T-helper 2 cell treated with Interferon-gamma antibody and Interleukin-4, amounts not matched to agents 5 μg/mL and 100 μg/mL, for 36 hours (primary cell): ENCODE measurements around the gene CYP8B1.
"Not testable (repeated sequence)": the region's sequence is repeated elsewhere in the genome, so short reads cannot be mapped to it uniquely, and the experiment has no call there.

Source experiments
- DNase-seq: peaks from one replicate; pipeline ENCODE4 v3.0.0; 2021; ENCODE audit warnings: low spot score
- H3K27ac Mint-ChIP-seq: one replicate; pipeline ENCODE4 v1.8.0; 2021; ENCODE audit warnings: mild to moderate bottlenecking, mixed read lengths
- H3K27me3 Mint-ChIP-seq: one replicate; pipeline ENCODE4 v1.8.0; 2021; ENCODE audit warnings: low read depth, mixed read lengths
- H3K36me3 Mint-ChIP-seq: one replicate; pipeline ENCODE4 v1.8.0; 2021; ENCODE audit warnings: low read depth, mixed read lengths
- H3K4me1 Mint-ChIP-seq: one replicate; pipeline ENCODE4 v1.8.0; 2021; ENCODE audit warnings: low read depth, mixed read lengths
- H3K4me3 Mint-ChIP-seq: one replicate; pipeline ENCODE4 v1.8.0; 2022; ENCODE audit warnings: mild to moderate bottlenecking, moderate library complexity, mixed read lengths
- H3K9me3 Mint-ChIP-seq: one replicate; pipeline ENCODE4 v1.8.0; 2021; ENCODE audit warnings: mixed read lengths

Gene CYP8B1

GRCh38 chr3:42898896-42899675 is 23.4 kb upstream of the CYP8B1 start:
- Mint-ChIP-seq H3K36me3 (peaks cover 2% of the 10 kb centered on the region), H3K4me3 (no peak overlapping the region), H3K9me3 (peaks cover 24% of the 10 kb centered on the region), H3K4me1 (peaks cover 21% of the 10 kb centered on the region), H3K27ac (no peak overlapping the region), H3K27me3 (peaks cover 2% of the 10 kb centered on the region)
- DNase-seq: no peak

- peaks cover 2% of the 10 kb centered on the region for H3K27me3 Mint-ChIP-seq
- H3K4me1 Mint-ChIP-seq: peaks cover 13% of the 10 kb centered on the region
- no peak overlapping the region for H3K27ac Mint-ChIP-seq
- no peak overlapping the region for H3K4me3 Mint-ChIP-seq
- no peak for DNase-seq
- H3K9me3 Mint-ChIP-seq: peaks cover 5% of the 10 kb centered on the region
- peaks cover under 1% of the 10 kb centered on the region for H3K36me3 Mint-ChIP-seq
These were observed 19.8 kb upstream of the CYP8B1 start for GRCh38 chr3:42895580-42895868.

- peak overlapping the region; percentile 58 for H3K27ac Mint-ChIP-seq
- no peaks in the 10 kb centered on the region for H3K36me3 Mint-ChIP-seq
- H3K4me1 Mint-ChIP-seq: peaks cover 13% of the 10 kb centered on the region
- no peak for DNase-seq
- peaks cover 2% of the 10 kb centered on the region for H3K27me3 Mint-ChIP-seq
- peaks cover 2% of the 10 kb centered on the region for H3K9me3 Mint-ChIP-seq
- no peak overlapping the region for H3K4me3 Mint-ChIP-seq
These were observed 19.3 kb upstream of the CYP8B1 start for GRCh38 chr3:42894698-42895579.

- Mint-ChIP-seq H3K9me3 (no peaks in the 10 kb centered on the region), H3K36me3 (no peaks in the 10 kb centered on the region), H3K4me3 (no peak overlapping the region), H3K27ac (no peak overlapping the region), H3K27me3 (peaks cover 7% of the 10 kb centered on the region), H3K4me1 (peaks cover 13% of the 10 kb centered on the region)
- no peak for DNase-seq
These were observed 17.1 kb upstream of the CYP8B1 start for GRCh38 chr3:42892807-42893206.

GRCh38 chr3:42892169-42892568 is 16.5 kb upstream of the CYP8B1 start:
- Mint-ChIP-seq H3K27me3 (peaks cover 7% of the 10 kb centered on the region), H3K4me3 (no peak overlapping the region), H3K4me1 (peaks cover 13% of the 10 kb centered on the region), H3K27ac (no peak overlapping the region), H3K9me3 (no peaks in the 10 kb centered on the region), H3K36me3 (no peaks in the 10 kb centered on the region)
- no peak for DNase-seq

- DNase-seq: no peak
- H3K4me3 Mint-ChIP-seq: no peak overlapping the region
- H3K27me3 Mint-ChIP-seq: peaks cover 7% of the 10 kb centered on the region
- no peak overlapping the region for H3K27ac Mint-ChIP-seq
- H3K36me3 Mint-ChIP-seq: no peaks in the 10 kb centered on the region
- peaks cover 13% of the 10 kb centered on the region for H3K4me1 Mint-ChIP-seq
- no peaks in the 10 kb centered on the region for H3K9me3 Mint-ChIP-seq
These were observed 15.4 kb upstream of the CYP8B1 start for GRCh38 chr3:42891042-42891441.

GRCh38 chr3:42887084-42887483 is 11.4 kb upstream of the CYP8B1 start:
- Mint-ChIP-seq H3K36me3 (no peaks in the 10 kb centered on the region), H3K27ac (no peak overlapping the region), H3K9me3 (no peaks in the 10 kb centered on the region), H3K4me3 (no peak overlapping the region), H3K27me3 (peaks cover 11% of the 10 kb centered on the region), H3K4me1 (peaks cover 6% of the 10 kb centered on the region)
- DNase-seq: no peak

DNA sequence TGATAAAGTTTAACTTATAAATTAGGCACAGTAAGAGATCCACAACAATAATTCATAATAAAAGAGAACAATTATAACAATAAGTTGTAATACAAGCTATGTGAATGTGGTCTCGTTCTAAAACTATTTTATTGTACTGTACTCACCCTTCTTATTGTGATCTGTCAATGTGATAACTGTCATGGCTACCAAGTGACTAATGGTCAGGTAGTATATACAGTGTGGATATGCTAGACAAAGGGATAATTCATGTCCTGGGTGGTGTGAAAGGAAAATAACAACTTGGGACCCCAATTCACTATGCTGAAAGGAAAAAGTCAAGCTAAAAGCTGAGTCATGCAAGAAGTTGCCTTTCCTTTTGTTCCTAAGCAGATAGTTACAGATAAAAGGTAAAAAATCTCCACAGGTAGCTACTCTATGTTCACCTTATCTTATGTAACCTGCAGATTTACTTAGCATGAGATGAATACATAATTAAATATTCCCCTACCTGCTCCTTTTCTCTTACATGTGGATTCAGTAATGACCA is 10.7 kb upstream of the CYP8B1 start:
- Mint-ChIP-seq H3K36me3 (no peaks in the 10 kb centered on the region), H3K27ac (no peak overlapping the region)

GRCh38 chr3:42884324-42884723 is 8.6 kb upstream of the CYP8B1 start:
- H3K4me3 Mint-ChIP-seq: no peak overlapping the region
- no peak for DNase-seq
- no peak overlapping the region for H3K27ac Mint-ChIP-seq
- peaks cover 13% of the 10 kb centered on the region for H3K27me3 Mint-ChIP-seq
- no peaks in the 10 kb centered on the region for H3K9me3 Mint-ChIP-seq
- H3K36me3 Mint-ChIP-seq: no peaks in the 10 kb centered on the region
- peaks cover 15% of the 10 kb centered on the region for H3K4me1 Mint-ChIP-seq

More for the DNA sequence above, 10.7 kb upstream of the CYP8B1 start:
- DNase-seq: no peak
- H3K4me3 Mint-ChIP-seq: no peak overlapping the region
- no peaks in the 10 kb centered on the region for H3K9me3 Mint-ChIP-seq
- H3K4me1 Mint-ChIP-seq: peaks cover 7% of the 10 kb centered on the region
- peaks cover 9% of the 10 kb centered on the region for H3K27me3 Mint-ChIP-seq

DNA sequence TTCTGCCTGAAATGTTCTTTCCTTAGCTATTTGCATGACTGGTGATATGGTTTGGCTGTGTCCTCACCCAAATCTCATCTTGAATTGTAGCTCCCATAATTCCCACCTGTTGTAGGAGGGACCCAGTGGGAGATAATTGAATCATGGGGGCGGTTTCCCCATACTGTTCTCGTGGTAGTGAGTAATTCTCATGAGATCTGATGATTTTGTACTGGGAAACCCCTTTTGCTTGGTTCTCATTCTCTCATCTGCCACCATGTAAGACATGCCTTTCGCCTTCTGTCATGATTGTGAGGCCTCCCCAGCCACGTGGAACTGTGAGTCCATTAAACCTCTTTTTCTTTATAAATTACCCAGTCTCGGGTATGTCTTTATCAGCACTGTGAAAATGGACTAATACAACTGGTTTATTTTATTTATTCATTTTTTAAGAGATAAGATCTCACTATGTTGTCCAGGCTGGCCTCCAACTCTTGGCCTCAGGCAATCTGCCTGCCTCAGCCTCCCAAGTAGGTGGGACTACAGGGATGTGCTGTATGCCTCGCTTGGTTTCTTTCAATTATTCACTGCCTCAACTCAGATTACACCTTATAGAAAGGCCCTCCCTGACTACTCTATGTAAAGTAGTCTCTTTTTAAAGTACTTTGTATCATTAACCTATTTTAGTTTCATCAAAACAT is 7.7 kb upstream of the CYP8B1 start:
- H3K4me3 Mint-ChIP-seq, H3K27ac Mint-ChIP-seq, H3K36me3 Mint-ChIP-seq, H3K9me3 Mint-ChIP-seq, H3K27me3 Mint-ChIP-seq, DNase-seq: not testable (repeated sequence)
- peaks cover 15% of the 10 kb centered on the region for H3K4me1 Mint-ChIP-seq

- peak overlapping the region; percentile 83 for H3K27ac Mint-ChIP-seq
- peaks cover 19% of the 10 kb centered on the region for H3K27me3 Mint-ChIP-seq
- no peaks in the 10 kb centered on the region for H3K9me3 Mint-ChIP-seq
- H3K4me1 Mint-ChIP-seq: peaks cover 15% of the 10 kb centered on the region
- H3K36me3 Mint-ChIP-seq: no peaks in the 10 kb centered on the region
- peak overlapping the region; percentile 87 for H3K4me3 Mint-ChIP-seq
- peak; percentile 87 for DNase-seq
These were observed 5.1 kb upstream of the CYP8B1 start for GRCh38 chr3:42880601-42881451.

DNA sequence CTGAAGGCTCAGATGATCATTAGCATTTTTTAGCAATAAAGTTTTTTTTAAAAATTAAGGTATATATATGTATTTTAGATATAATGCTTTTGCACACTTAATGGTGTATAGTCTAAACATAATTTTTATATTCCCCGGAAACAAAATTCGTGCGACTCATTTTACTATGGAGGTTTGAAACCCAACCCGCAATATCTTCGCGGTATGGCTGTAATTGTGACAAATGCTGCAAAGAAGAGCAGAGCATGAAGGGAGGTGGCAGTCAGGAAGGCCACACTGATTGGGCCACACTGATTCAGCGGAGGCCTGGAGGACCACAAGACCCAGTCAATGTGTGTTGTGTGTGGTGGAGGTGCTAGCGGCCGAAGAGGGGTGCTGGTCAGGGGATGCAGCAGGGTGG is 4.5 kb upstream of the CYP8B1 start:
- H3K4me3 Mint-ChIP-seq: peak overlapping the region; percentile 87
- peak overlapping the region; percentile 59 for H3K27ac Mint-ChIP-seq
- H3K4me1 Mint-ChIP-seq: peaks cover 15% of the 10 kb centered on the region
- no peaks in the 10 kb centered on the region for H3K36me3 Mint-ChIP-seq
- no peak for DNase-seq
- peaks cover 17% of the 10 kb centered on the region for H3K27me3 Mint-ChIP-seq
- no peaks in the 10 kb centered on the region for H3K9me3 Mint-ChIP-seq

DNA sequence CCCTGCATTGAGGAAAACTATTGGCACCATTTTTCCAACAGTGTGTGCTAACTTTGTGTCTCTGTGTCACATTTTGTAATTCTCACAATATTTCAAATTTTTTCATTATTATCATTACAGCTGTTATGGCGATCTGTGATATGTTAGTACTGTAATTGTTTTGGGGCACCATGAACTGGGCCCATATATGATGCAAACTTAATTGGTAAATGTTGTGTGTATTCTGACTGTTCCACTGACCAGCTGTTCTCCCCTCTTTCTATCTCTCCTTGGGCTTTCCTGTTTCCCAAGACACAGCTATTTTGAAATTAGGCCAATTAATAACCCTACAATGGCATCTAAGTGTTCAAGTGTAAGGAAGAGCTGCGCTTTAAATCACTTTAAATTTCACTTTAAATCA is 2.2 kb upstream of the CYP8B1 start:
- DNase-seq: no peak
- H3K36me3 Mint-ChIP-seq: no peaks in the 10 kb centered on the region
- H3K27me3 Mint-ChIP-seq: peaks cover 15% of the 10 kb centered on the region
- H3K4me3 Mint-ChIP-seq: no peak overlapping the region
- no peaks in the 10 kb centered on the region for H3K9me3 Mint-ChIP-seq
- H3K4me1 Mint-ChIP-seq: peaks cover 14% of the 10 kb centered on the region
- H3K27ac Mint-ChIP-seq: no peak overlapping the region
